Measurements from ENCODE around the gene NEK6.

The NEK6 gene

DNA sequence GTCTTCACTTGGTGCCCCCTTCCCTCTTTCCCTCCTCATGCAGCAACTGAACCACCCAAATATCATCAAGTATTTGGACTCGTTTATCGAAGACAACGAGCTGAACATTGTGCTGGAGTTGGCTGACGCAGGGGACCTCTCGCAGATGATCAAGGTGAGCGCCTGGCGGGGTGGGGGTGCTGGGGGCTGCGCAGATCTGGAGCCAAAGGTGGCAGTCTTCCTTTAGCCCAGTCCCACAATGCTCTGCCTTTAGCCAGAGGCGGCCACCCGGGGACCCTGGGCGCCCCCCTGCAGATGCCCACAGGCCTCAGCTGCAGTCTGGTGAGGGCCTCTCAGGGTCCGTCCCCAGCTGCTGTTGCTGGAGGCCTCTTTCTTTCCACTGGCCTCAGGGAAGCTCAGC, 63.7 kb downstream of the NEK6 start:
- no peak for ATAC-seq
- no peak for TF ChIP-seq ZC3H10 (CRISPR knock-in tag; IDR thresholded peaks at IDR 0.05)
- no peak for TF ChIP-seq ZFP30 (CRISPR knock-in tag; IDR thresholded peaks at IDR 0.05)
- TF ChIP-seq, protein P1, sequence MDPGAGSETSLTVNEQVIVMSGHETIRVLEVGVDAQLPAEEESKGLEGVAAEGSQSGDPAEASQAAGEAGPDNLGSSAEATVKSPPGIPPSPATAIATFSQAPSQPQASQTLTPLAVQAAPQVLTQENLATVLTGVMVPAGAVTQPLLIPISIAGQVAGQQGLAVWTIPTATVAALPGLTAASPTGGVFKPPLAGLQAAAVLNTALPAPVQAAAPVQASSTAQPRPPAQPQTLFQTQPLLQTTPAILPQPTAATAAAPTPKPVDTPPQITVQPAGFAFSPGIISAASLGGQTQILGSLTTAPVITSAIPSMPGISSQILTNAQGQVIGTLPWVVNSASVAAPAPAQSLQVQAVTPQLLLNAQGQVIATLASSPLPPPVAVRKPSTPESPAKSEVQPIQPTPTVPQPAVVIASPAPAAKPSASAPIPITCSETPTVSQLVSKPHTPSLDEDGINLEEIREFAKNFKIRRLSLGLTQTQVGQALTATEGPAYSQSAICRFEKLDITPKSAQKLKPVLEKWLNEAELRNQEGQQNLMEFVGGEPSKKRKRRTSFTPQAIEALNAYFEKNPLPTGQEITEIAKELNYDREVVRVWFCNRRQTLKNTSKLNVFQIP (CRISPR knock-in tag; IDR thresholded peaks at IDR 0.05; ENCODE audit: borderline replicate concordance, low read depth), result no peak
- no peak for TF ChIP-seq BACH2 (CRISPR knock-in tag; IDR thresholded peaks at IDR 0.05; ENCODE audit: borderline replicate concordance)
- TF ChIP-seq PPARA (CRISPR knock-in tag; IDR thresholded peaks at IDR 0.05; ENCODE audit: borderline replicate concordance), result no peak
- no peak for TF ChIP-seq ZFP3 (CRISPR knock-in tag; IDR thresholded peaks at IDR 0.05)
- no peak for TF ChIP-seq ISL1 (CRISPR knock-in tag; IDR thresholded peaks at IDR 0.05)
- no peak for TF ChIP-seq TCF4 (CRISPR knock-in tag; IDR thresholded peaks at IDR 0.05; ENCODE audit: borderline replicate concordance)
- no peak for TF ChIP-seq RARB (CRISPR knock-in tag; IDR thresholded peaks at IDR 0.05)
- TF ChIP-seq, protein P2, sequence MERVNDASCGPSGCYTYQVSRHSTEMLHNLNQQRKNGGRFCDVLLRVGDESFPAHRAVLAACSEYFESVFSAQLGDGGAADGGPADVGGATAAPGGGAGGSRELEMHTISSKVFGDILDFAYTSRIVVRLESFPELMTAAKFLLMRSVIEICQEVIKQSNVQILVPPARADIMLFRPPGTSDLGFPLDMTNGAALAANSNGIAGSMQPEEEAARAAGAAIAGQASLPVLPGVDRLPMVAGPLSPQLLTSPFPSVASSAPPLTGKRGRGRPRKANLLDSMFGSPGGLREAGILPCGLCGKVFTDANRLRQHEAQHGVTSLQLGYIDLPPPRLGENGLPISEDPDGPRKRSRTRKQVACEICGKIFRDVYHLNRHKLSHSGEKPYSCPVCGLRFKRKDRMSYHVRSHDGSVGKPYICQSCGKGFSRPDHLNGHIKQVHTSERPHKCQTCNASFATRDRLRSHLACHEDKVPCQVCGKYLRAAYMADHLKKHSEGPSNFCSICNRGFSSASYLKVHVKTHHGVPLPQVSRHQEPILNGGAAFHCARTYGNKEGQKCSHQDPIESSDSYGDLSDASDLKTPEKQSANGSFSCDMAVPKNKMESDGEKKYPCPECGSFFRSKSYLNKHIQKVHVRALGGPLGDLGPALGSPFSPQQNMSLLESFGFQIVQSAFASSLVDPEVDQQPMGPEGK (CRISPR knock-in tag; IDR thresholded peaks at IDR 0.05; ENCODE audit: borderline replicate concordance), result no peak
- no peak for TF ChIP-seq CSDC2 (CRISPR knock-in tag; IDR thresholded peaks at IDR 0.05)
- no peak for TF ChIP-seq ZNF565 (CRISPR knock-in tag; conservative IDR thresholded peaks at IDR 0.05; ENCODE audit: low read depth)
- no peak for TF ChIP-seq CREB5 (CRISPR knock-in tag; IDR thresholded peaks at IDR 0.05; ENCODE audit: low read depth)
- TF ChIP-seq GLIS3 (CRISPR knock-in tag; IDR thresholded peaks at IDR 0.05), result no peak
- no peak for TF ChIP-seq TOX (CRISPR knock-in tag; IDR thresholded peaks at IDR 0.05; ENCODE audit: borderline replicate concordance)
- no peak for TF ChIP-seq SNAI2 (CRISPR knock-in tag; IDR thresholded peaks at IDR 0.05)
- no peak for TF ChIP-seq ARNTL (CRISPR knock-in tag; IDR thresholded peaks at IDR 0.05; ENCODE audit: borderline replicate concordance, low read depth)
- TF ChIP-seq, protein P3, sequence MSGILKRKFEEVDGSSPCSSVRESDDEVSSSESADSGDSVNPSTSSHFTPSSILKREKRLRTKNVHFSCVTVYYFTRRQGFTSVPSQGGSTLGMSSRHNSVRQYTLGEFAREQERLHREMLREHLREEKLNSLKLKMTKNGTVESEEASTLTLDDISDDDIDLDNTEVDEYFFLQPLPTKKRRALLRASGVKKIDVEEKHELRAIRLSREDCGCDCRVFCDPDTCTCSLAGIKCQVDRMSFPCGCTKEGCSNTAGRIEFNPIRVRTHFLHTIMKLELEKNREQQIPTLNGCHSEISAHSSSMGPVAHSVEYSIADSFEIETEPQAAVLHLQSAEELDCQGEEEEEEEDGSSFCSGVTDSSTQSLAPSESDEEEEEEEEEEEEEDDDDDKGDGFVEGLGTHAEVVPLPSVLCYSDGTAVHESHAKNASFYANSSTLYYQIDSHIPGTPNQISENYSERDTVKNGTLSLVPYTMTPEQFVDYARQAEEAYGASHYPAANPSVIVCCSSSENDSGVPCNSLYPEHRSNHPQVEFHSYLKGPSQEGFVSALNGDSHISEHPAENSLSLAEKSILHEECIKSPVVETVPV (CRISPR knock-in tag; IDR thresholded peaks at IDR 0.05), result no peak
- TF ChIP-seq ZNF8 (CRISPR knock-in tag; IDR thresholded peaks at IDR 0.05), result no peak
- TF ChIP-seq TSHZ2 (CRISPR knock-in tag; IDR thresholded peaks at IDR 0.05), result no peak

- no peak for ATAC-seq
- no peak for TF ChIP-seq ARNTL (CRISPR knock-in tag; IDR thresholded peaks at IDR 0.05; ENCODE audit: borderline replicate concordance, low read depth)
- TF ChIP-seq, protein P2 (CRISPR knock-in tag; IDR thresholded peaks at IDR 0.05; ENCODE audit: borderline replicate concordance), result no peak
- TF ChIP-seq GLIS3 (CRISPR knock-in tag; IDR thresholded peaks at IDR 0.05), result no peak
- no peak for TF ChIP-seq ZNF70 (CRISPR knock-in tag; IDR thresholded peaks at IDR 0.05)
- TF ChIP-seq CSDC2 (CRISPR knock-in tag; IDR thresholded peaks at IDR 0.05), result no peak
- TF ChIP-seq TOX (CRISPR knock-in tag; IDR thresholded peaks at IDR 0.05; ENCODE audit: borderline replicate concordance), result no peak
- TF ChIP-seq SNAI2 (CRISPR knock-in tag; IDR thresholded peaks at IDR 0.05), result no peak
- TF ChIP-seq ESRRG (CRISPR knock-in tag; IDR thresholded peaks at IDR 0.05), result no peak
- no peak for TF ChIP-seq ZC3H10 (CRISPR knock-in tag; IDR thresholded peaks at IDR 0.05)
- TF ChIP-seq OSR1 (CRISPR knock-in tag; IDR thresholded peaks at IDR 0.05), result no peak
- TF ChIP-seq TCF4 (CRISPR knock-in tag; IDR thresholded peaks at IDR 0.05; ENCODE audit: borderline replicate concordance), result no peak
- no peak for TF ChIP-seq ZFP3 (CRISPR knock-in tag; IDR thresholded peaks at IDR 0.05)
- no peak for TF ChIP-seq RARB (CRISPR knock-in tag; IDR thresholded peaks at IDR 0.05)
- TF ChIP-seq BACH2 (CRISPR knock-in tag; IDR thresholded peaks at IDR 0.05; ENCODE audit: borderline replicate concordance), result no peak
- TF ChIP-seq, protein P3 (CRISPR knock-in tag; IDR thresholded peaks at IDR 0.05), result no peak
- TF ChIP-seq, protein P1 (CRISPR knock-in tag; IDR thresholded peaks at IDR 0.05; ENCODE audit: borderline replicate concordance, low read depth), result no peak
- TF ChIP-seq ZNF8 (CRISPR knock-in tag; IDR thresholded peaks at IDR 0.05), result no peak
These were observed 64.2 kb downstream of the NEK6 start for GRCh38 chr9:124321935-124322334.

Data from SK-N-SH treated with all-trans-retinoic acid at 6 μM for 48 hours (cell line).